Measurements from ENCODE around the gene CABLES1.

DNA sequence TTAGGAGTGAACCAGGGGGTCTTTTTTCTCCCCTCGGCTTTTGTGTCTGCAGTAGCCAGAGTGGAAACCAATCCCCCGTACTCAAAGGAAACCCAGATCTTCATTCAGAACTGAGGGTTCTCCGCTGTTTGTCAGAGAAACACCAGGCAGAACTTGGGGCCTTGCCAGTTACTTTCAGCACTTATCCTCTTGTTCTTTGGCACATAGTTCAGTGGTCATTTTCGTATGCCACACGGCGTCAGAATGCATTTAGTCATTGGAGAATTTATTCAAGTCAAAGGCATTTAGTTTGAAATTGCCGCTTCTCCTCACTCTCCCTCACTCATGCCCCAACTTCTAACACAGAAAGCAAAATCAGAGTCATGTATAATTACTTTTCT is 102.9 kb downstream of the CABLES1 start:
- TF ChIP-seq CTCF (conservative IDR thresholded peaks at IDR 0.05; ENCODE audit: low read depth, low read length) (no peak), MAZ (IDR thresholded peaks at IDR 0.05; ENCODE audit: borderline replicate concordance, low read depth, low read length) (no peak), RAD21 (IDR thresholded peaks at IDR 0.05; ENCODE audit: low read length) (no peak)
